Measurements from ENCODE around the gene PROM2.

- no peak for TF ChIP-seq CTCF (IDR thresholded peaks at IDR 0.05)
- no peak for TF ChIP-seq ZFX (IDR thresholded peaks at IDR 0.05; ENCODE audit: borderline replicate concordance)
Measured at GRCh38 chr2:95319481-95320343, 45.5 kb downstream of the PROM2 start.

Data from 22Rv1 (cell line).